KMS-11 (cell line): ENCODE results near the gene ZNF548.

Experiments used
- H2AFZ ChIP-seq: fragments of 200-600 bp; sonication (generic); 2 replicates; pipeline ENCODE4 v1.6.1; 2016; ENCODE audit warnings: antibody characterized with exemption, mixed run types, low read depth
- H3K27ac ChIP-seq: fragments of 200-600 bp; sonication (generic); 2 replicates; pipeline ENCODE4 v1.6.1; 2016; ENCODE audit warnings: mild to moderate bottlenecking, mixed run types
- H3K27me3 ChIP-seq: fragments of 200-600 bp; sonication (generic); 2 replicates; pipeline ENCODE4 v1.6.1; 2017; ENCODE audit warnings: mild to moderate bottlenecking, low read depth, mixed run types, moderate library complexity; ENCODE audit not compliant: insufficient read depth
- H3K36me3 ChIP-seq: fragments of 200-600 bp; sonication (generic); 2 replicates; pipeline ENCODE4 v1.6.1; 2017; ENCODE audit warnings: mild to moderate bottlenecking, mixed run types; ENCODE audit not compliant: insufficient read depth
- H3K4me1 ChIP-seq: fragments of 200-600 bp; sonication (generic); 2 replicates; pipeline ENCODE4 v1.6.1; 2016; ENCODE audit warnings: mild to moderate bottlenecking, low read depth, mixed run types; ENCODE audit not compliant: poor library complexity, severe bottlenecking
- H3K4me2 ChIP-seq: fragments of 200-600 bp; sonication (generic); 2 replicates; pipeline ENCODE4 v1.7.0; 2016; ENCODE audit warnings: mild to moderate bottlenecking, mixed run types
- H3K4me3 ChIP-seq: fragments of 200-600 bp; sonication (generic); IDR thresholded peaks from 2 replicates; pipeline ENCODE4 v1.6.1; 2017; ENCODE audit warnings: low read depth, low read length, mixed read lengths; ENCODE audit not compliant: insufficient read depth
- H3K79me2 ChIP-seq: fragments of 200-600 bp; sonication (generic); 2 replicates; pipeline ENCODE4 v1.6.1; 2016; ENCODE audit warnings: low read depth, mixed run types; ENCODE audit not compliant: insufficient read depth
- H3K9ac ChIP-seq: fragments of 200-600 bp; sonication (generic); 2 replicates; pipeline ENCODE4 v1.6.1; 2016; ENCODE audit warnings: mild to moderate bottlenecking, mixed run types
- H4K20me1 ChIP-seq: fragments of 200-600 bp; sonication (generic); 2 replicates; pipeline ENCODE4 v1.6.1; 2016; ENCODE audit warnings: mild to moderate bottlenecking, mixed run types; ENCODE audit not compliant: insufficient read depth
- CTCF ChIP-seq: fragments of 200-600 bp; sonication (generic); conservative IDR thresholded peaks from 2 replicates; pipeline ENCODE4 v1.6.1; 2017; ENCODE audit warnings: low read depth, mild to moderate bottlenecking, antibody characterized with exemption, low read length, moderate library complexity, mixed read lengths

The ZNF548 gene

DNA sequence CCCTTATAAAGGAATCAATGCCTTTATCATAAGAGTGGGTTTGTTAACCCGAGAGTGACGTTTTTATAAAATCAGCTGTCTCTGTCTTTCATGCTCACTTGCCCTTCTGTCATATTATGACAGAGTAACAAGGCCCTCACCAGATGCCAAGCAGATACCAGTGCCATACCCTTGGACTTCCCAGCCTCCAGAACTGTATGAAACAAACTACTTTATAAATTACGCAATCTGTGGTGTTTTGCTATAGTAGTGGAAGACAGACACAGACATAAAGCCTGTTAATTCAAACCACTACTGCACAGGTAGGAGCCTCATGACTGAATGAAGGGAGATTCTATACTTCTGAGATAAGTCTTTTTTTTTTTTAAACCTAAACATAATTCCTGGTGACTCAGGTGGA lies 62.7 kb downstream of the ZNF548 start:
- no peak overlapping the region for H3K9ac ChIP-seq
- no peak overlapping the region for H3K27ac ChIP-seq
- TF ChIP-seq CTCF: no peak
- no peak overlapping the region for H3K4me3 ChIP-seq
- H3K4me2 ChIP-seq: no peak overlapping the region
- H3K27me3 ChIP-seq: no peaks in the 10 kb centered on the region
- H3K4me1 ChIP-seq: no peaks in the 10 kb centered on the region
- H3K79me2 ChIP-seq: no peaks in the 10 kb centered on the region
- no peak overlapping the region for H2AFZ ChIP-seq
- H4K20me1 ChIP-seq: no peaks in the 10 kb centered on the region
- H3K36me3 ChIP-seq: no peaks in the 10 kb centered on the region
